GM23338 (cell line): Measurements from ENCODE around the gene SH3BP2. TPM values are rescaled to one million over a fixed set of nuclear protein-coding genes. Genes with fewer than 3 reads are reported as not detected.

ENCODE experiments used
- ATAC-seq: fragments of 200-7000 bp; cut with Tn5 transposase; 3 replicates; pipeline ENCODE4 v1.9.1; 2020
- DNase-seq: peaks from one replicate; pipeline ENCODE4 v3.0.0-alpha.2; 2015; ENCODE audit warnings: low spot score
- H2AFZ ChIP-seq: fragments of 200-600 bp; sonication (generic); 2 replicates; pipeline ENCODE4 v1.8.0; 2016; ENCODE audit warnings: antibody characterized with exemption, mild to moderate bottlenecking, moderate library complexity
- H3F3A ChIP-seq: fragments of 200-600 bp; sonication (generic); replicated peaks from 2 replicates; pipeline ENCODE4 v1.8.0; 2017; ENCODE audit warnings: antibody characterized with exemption, mixed run types, low read depth
- H3K27ac ChIP-seq: fragments of 200-600 bp; sonication (generic); 2 replicates; pipeline ENCODE4 v1.6.1; 2016; ENCODE audit warnings: low read depth
- H3K27me3 ChIP-seq: fragments of 200-600 bp; sonication (generic); 2 replicates; pipeline ENCODE4 v1.8.0; 2016; ENCODE audit warnings: mild to moderate bottlenecking, mixed run types, moderate library complexity; ENCODE audit not compliant: insufficient read depth
- H3K36me3 ChIP-seq: fragments of 200-600 bp; sonication (generic); 2 replicates; pipeline ENCODE4 v1.8.0; 2016; ENCODE audit warnings: mild to moderate bottlenecking; ENCODE audit not compliant: insufficient read depth
- H3K4me1 ChIP-seq: fragments of 200-600 bp; sonication (generic); 2 replicates; pipeline ENCODE4 v1.8.0; 2016; ENCODE audit warnings: mild to moderate bottlenecking, moderate library complexity; ENCODE audit not compliant: insufficient read depth
- H3K4me2 ChIP-seq: fragments of 200-600 bp; sonication (generic); 2 replicates; pipeline ENCODE4 v1.7.1; 2017; ENCODE audit warnings: mixed run types
- H3K4me3 ChIP-seq: fragments of 200-600 bp; sonication (generic); 2 replicates; pipeline ENCODE4 v1.6.1; 2016; ENCODE audit warnings: mixed run types
- H3K79me2 ChIP-seq: fragments of 200-600 bp; sonication (generic); replicated peaks from 2 replicates; pipeline ENCODE4 v1.8.0; 2017; ENCODE audit warnings: mild to moderate bottlenecking; ENCODE audit not compliant: insufficient read depth
- H3K9me2 ChIP-seq: fragments of 200-600 bp; sonication (generic); 2 replicates; pipeline ENCODE4 v1.8.0; 2017; ENCODE audit not compliant: insufficient read depth
- H4K20me1 ChIP-seq: fragments of 200-600 bp; sonication (generic); replicated peaks from 2 replicates; pipeline ENCODE4 v1.8.0; 2017; ENCODE audit warnings: mild to moderate bottlenecking; ENCODE audit not compliant: insufficient read depth
- H3K27ac Mint-ChIP-seq: 2 replicates; pipeline ENCODE4 v1.8.0; 2020; ENCODE audit warnings: inconsistent platforms, mild to moderate bottlenecking, moderate library complexity, mixed read lengths
- H3K27me3 Mint-ChIP-seq: 3 replicates; pipeline ENCODE4 v1.8.0; 2022; ENCODE audit warnings: low read depth, mild to moderate bottlenecking, moderate library complexity, mixed read lengths, inconsistent platforms; ENCODE audit not compliant: insufficient read depth, poor library complexity
- H3K36me3 Mint-ChIP-seq: 3 replicates; pipeline ENCODE4 v1.8.0; 2021; ENCODE audit warnings: low read depth, mild to moderate bottlenecking, inconsistent platforms, moderate library complexity, mixed read lengths
- H3K4me1 Mint-ChIP-seq: 3 replicates; pipeline ENCODE4 v1.8.0; 2020; ENCODE audit warnings: mild to moderate bottlenecking, inconsistent platforms, mixed read lengths
- H3K4me3 Mint-ChIP-seq: 3 replicates; pipeline ENCODE4 v1.8.0; 2021; ENCODE audit warnings: moderate library complexity, mild to moderate bottlenecking, inconsistent platforms, mixed read lengths
- H3K9me3 Mint-ChIP-seq: 3 replicates; pipeline ENCODE4 v1.8.0; 2020; ENCODE audit warnings: moderate library complexity, mild to moderate bottlenecking, inconsistent platforms, mixed read lengths
- CREB1 ChIP-seq: fragments of 250-450 bp; sonication (Bioruptor Pico); IDR thresholded peaks from 2 replicates; pipeline ENCODE4 v1.5.0; 2020; ENCODE audit warnings: low read depth, mild to moderate bottlenecking, moderate library complexity
- ETS1 ChIP-seq: IDR thresholded peaks from 2 replicates; pipeline ENCODE4 v1.6.1; 2016; ENCODE audit warnings: antibody characterized with exemption
- NANOG ChIP-seq: IDR thresholded peaks from 2 replicates; pipeline ENCODE4 v1.6.1; 2016; ENCODE audit warnings: antibody characterized with exemption, borderline replicate concordance
- STAT1 ChIP-seq: IDR thresholded peaks from one replicate; pipeline ENCODE4 v1.6.1; 2016; ENCODE audit warnings: antibody characterized with exemption; ENCODE audit not compliant: unreplicated experiment
- ZNF114 ChIP-seq: fragments of 250-450 bp; sonication (Bioruptor Pico); IDR thresholded peaks from 2 replicates; pipeline ENCODE4 v1.5.0; 2020; ENCODE audit warnings: mild to moderate bottlenecking, moderate library complexity
- polyA plus RNA-seq: library from polyadenylated mRNA; unstranded; fragments of >200 nt; fragmentation: Nextera tagmentation; extraction: Ambion mirVana; gene quantifications from 2 replicates; pipeline ENCODE4 v1.2.1, GENCODE V29; 2016
- total RNA-seq: library from RNA; depleted of rRNA; stranded (reverse); fragments of >200 nt; shearing (Covaris generic); gene quantifications from 2 replicates; pipeline ENCODE4 v1.2.3, GENCODE V29; 2014
- TF ChIP-seq, protein P1 (sequence below), 2 experiments: fragments of 200-600 bp in 1 of 2; sonication (generic) in 1 of 2; conservative IDR thresholded peaks; 2 replicates each; pipeline versions ENCODE4 v1.5.1 to v1.6.1; 2016 to 2017; ENCODE audit warnings: antibody characterized with exemption in 2 of 2, low read depth in 2 of 2, mild to moderate bottlenecking in 2 of 2, moderate library complexity in 1 of 2
- TF ChIP-seq, protein P2 (sequence below): IDR thresholded peaks from one replicate; pipeline ENCODE4 v1.6.1; 2018; ENCODE audit warnings: antibody characterized with exemption; ENCODE audit not compliant: unreplicated experiment

Gene SH3BP2
- total and polyA plus RNA-seq, 2 experiments from 2014 or later: 15.2 to 43.9 TPM

- peaks cover 4% of the 10 kb centered on the region for H3K27me3 Mint-ChIP-seq
- no peak overlapping the region for H3K27ac Mint-ChIP-seq
- H3K4me3 Mint-ChIP-seq: no peak overlapping the region
Observed at GRCh38 chr4:2834001-2834921, 41.4 kb downstream of the SH3BP2 start.

GRCh38 chr4:2835978-2836377 is 43.1 kb downstream of the SH3BP2 start:
- no peak overlapping the region for H3K4me2 ChIP-seq
- no peak for DNase-seq
- no peaks in the 10 kb centered on the region for H3K9me2 ChIP-seq
- H3F3A ChIP-seq: 0 out of 2 replicates have a peak, but pooled peaks cover 10% of the 10 kb centered on the region
- peaks cover 4% of the 10 kb centered on the region for H3K27me3 Mint-ChIP-seq
- H4K20me1 ChIP-seq: no peaks in the 10 kb centered on the region
- no peak overlapping the region for H3K27ac Mint-ChIP-seq
- no peak overlapping the region for H3K4me3 ChIP-seq
- ATAC-seq: no peak
- H3K4me1 Mint-ChIP-seq: peaks cover 15% of the 10 kb centered on the region
- H3K79me2 ChIP-seq: no peaks in the 10 kb centered on the region
- H3K27ac ChIP-seq: no peak overlapping the region
- peaks cover 4% of the 10 kb centered on the region; the same call in 1 of the 3 replicates for H3K9me3 Mint-ChIP-seq
- no peak overlapping the region for H3K4me3 Mint-ChIP-seq
- peaks cover 26% of the 10 kb centered on the region; the same call in 2 of the 3 replicates for H3K36me3 Mint-ChIP-seq
- no peaks in the 10 kb centered on the region for H3K27me3 ChIP-seq
- no peak overlapping the region for H2AFZ ChIP-seq
- H3K4me1 ChIP-seq: peaks cover 20% of the 10 kb centered on the region
- no peaks in the 10 kb centered on the region for H3K36me3 ChIP-seq
- TF ChIP-seq, protein P1, sequence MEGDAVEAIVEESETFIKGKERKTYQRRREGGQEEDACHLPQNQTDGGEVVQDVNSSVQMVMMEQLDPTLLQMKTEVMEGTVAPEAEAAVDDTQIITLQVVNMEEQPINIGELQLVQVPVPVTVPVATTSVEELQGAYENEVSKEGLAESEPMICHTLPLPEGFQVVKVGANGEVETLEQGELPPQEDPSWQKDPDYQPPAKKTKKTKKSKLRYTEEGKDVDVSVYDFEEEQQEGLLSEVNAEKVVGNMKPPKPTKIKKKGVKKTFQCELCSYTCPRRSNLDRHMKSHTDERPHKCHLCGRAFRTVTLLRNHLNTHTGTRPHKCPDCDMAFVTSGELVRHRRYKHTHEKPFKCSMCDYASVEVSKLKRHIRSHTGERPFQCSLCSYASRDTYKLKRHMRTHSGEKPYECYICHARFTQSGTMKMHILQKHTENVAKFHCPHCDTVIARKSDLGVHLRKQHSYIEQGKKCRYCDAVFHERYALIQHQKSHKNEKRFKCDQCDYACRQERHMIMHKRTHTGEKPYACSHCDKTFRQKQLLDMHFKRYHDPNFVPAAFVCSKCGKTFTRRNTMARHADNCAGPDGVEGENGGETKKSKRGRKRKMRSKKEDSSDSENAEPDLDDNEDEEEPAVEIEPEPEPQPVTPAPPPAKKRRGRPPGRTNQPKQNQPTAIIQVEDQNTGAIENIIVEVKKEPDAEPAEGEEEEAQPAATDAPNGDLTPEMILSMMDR (conservative IDR thresholded peaks at IDR 0.05; ENCODE audit: low read depth in 2 of 2): no peak
- TF ChIP-seq ETS1 (no peak), CREB1 (no peak), ZNF114 (CRISPR knock-in tag) (no peak), NANOG (no peak), STAT1 (no peak)
- TF ChIP-seq, protein P2, sequence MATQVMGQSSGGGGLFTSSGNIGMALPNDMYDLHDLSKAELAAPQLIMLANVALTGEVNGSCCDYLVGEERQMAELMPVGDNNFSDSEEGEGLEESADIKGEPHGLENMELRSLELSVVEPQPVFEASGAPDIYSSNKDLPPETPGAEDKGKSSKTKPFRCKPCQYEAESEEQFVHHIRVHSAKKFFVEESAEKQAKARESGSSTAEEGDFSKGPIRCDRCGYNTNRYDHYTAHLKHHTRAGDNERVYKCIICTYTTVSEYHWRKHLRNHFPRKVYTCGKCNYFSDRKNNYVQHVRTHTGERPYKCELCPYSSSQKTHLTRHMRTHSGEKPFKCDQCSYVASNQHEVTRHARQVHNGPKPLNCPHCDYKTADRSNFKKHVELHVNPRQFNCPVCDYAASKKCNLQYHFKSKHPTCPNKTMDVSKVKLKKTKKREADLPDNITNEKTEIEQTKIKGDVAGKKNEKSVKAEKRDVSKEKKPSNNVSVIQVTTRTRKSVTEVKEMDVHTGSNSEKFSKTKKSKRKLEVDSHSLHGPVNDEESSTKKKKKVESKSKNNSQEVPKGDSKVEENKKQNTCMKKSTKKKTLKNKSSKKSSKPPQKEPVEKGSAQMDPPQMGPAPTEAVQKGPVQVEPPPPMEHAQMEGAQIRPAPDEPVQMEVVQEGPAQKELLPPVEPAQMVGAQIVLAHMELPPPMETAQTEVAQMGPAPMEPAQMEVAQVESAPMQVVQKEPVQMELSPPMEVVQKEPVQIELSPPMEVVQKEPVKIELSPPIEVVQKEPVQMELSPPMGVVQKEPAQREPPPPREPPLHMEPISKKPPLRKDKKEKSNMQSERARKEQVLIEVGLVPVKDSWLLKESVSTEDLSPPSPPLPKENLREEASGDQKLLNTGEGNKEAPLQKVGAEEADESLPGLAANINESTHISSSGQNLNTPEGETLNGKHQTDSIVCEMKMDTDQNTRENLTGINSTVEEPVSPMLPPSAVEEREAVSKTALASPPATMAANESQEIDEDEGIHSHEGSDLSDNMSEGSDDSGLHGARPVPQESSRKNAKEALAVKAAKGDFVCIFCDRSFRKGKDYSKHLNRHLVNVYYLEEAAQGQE: no peak

More at GRCh38 chr4:2834001-2834921, 41.4 kb downstream of the SH3BP2 start:
- DNase-seq: no peak
- Histone ChIP-seq H3K27me3 (no peaks in the 10 kb centered on the region), H3F3A (0 out of 2 replicates have a peak, but pooled peaks cover 10% of the 10 kb centered on the region), H3K9me2 (no peaks in the 10 kb centered on the region), H3K4me2 (no peak overlapping the region), H3K4me3 (no peak overlapping the region), H3K4me1 (peaks cover 20% of the 10 kb centered on the region), H4K20me1 (no peaks in the 10 kb centered on the region), H3K27ac (no peak overlapping the region), H3K79me2 (no peaks in the 10 kb centered on the region), H3K36me3 (no peaks in the 10 kb centered on the region), H2AFZ (no peak overlapping the region)
- no peaks in the 10 kb centered on the region for H3K9me3 Mint-ChIP-seq
- H3K4me1 Mint-ChIP-seq: peaks cover 15% of the 10 kb centered on the region
- ATAC-seq: no peak
- H3K36me3 Mint-ChIP-seq: peaks cover 23% of the 10 kb centered on the region; the same call in 2 of the 3 replicates
- no peak for TF ChIP-seq ZNF114 (CRISPR knock-in tag)
- no peak for TF ChIP-seq STAT1
